HepG2 (cell line): Measurements from ENCODE around the gene RAB3B. TPM values are rescaled to one million over a fixed set of nuclear protein-coding genes. Genes with fewer than 3 reads are reported as not detected.

ENCODE experiments used
- ARHGAP35 ChIP-seq: sonication (generic); formaldehyde crosslinking; IDR thresholded peaks from 2 replicates; pipeline ENCODE4 v1.9.0; 2022; ENCODE audit warnings: mild to moderate bottlenecking, inconsistent platforms, moderate library complexity, missing genetic modification reagents, borderline replicate concordance
- BRD4 ChIP-seq: sonication (generic); formaldehyde crosslinking; IDR thresholded peaks from 2 replicates; pipeline ENCODE4 v1.4.0; 2020; ENCODE audit warnings: missing genetic modification reagents
- CSRNP2 ChIP-seq: sonication (generic); formaldehyde crosslinking; conservative IDR thresholded peaks from 2 replicates; pipeline ENCODE4 v1.8.0; 2022; ENCODE audit warnings: low read depth, missing genetic modification reagents
- ELF3 ChIP-seq: IDR thresholded peaks from 2 replicates; pipeline ENCODE4 v1.6.1; 2016; ENCODE audit warnings: missing genetic modification reagents, missing compliant biosample characterization
- KLF11 ChIP-seq: IDR thresholded peaks from 2 replicates; pipeline ENCODE4 v1.6.1; 2016; ENCODE audit warnings: missing compliant biosample characterization
- POLR2AphosphoS5 ChIP-seq: IDR thresholded peaks from 2 replicates; pipeline ENCODE4 v1.6.1; 2012; ENCODE audit warnings: low read depth, low read length
- PRMT3 ChIP-seq: sonication (generic); formaldehyde crosslinking; IDR thresholded peaks from 2 replicates; pipeline ENCODE4 v1.8.1; 2022; ENCODE audit warnings: low read depth, mild to moderate bottlenecking, moderate library complexity, missing genetic modification reagents, borderline replicate concordance
- RNF2 ChIP-seq: fragments of 450-650 bp; conservative IDR thresholded peaks from 2 replicates; pipeline ENCODE4 v1.6.1; 2016; ENCODE audit warnings: low read depth
- SMAD9 ChIP-seq: sonication (generic); formaldehyde crosslinking; IDR thresholded peaks from 2 replicates; pipeline ENCODE4 v1.5.1; 2020; ENCODE audit warnings: mild to moderate bottlenecking, missing genetic modification reagents
- SMARCE1 ChIP-seq: fragments of 450-650 bp; IDR thresholded peaks from 2 replicates; pipeline ENCODE4 v1.6.1; 2017; ENCODE audit warnings: borderline replicate concordance
- SSRP1 ChIP-seq: IDR thresholded peaks from 2 replicates; pipeline ENCODE4 v1.6.1; 2016; ENCODE audit warnings: control low read depth
- TAF1 ChIP-seq: sonication (generic); formaldehyde crosslinking; IDR thresholded peaks from 2 replicates; pipeline ENCODE4 v1.4.0; 2020; ENCODE audit warnings: missing genetic modification reagents
- TGIF2 ChIP-seq: IDR thresholded peaks from 2 replicates; pipeline ENCODE4 v1.6.1; 2016; ENCODE audit warnings: control low read depth, missing compliant biosample characterization
- ZBTB26 ChIP-seq: IDR thresholded peaks from 2 replicates; pipeline ENCODE4 v1.6.1; 2016; ENCODE audit warnings: missing compliant biosample characterization, missing genetic modification reagents, borderline replicate concordance
- ZNF124 ChIP-seq: sonication (generic); formaldehyde crosslinking; IDR thresholded peaks from 2 replicates; pipeline ENCODE4 v1.4.0; 2020; ENCODE audit warnings: missing genetic modification reagents
- ZNF180 ChIP-seq: sonication (generic); formaldehyde crosslinking; IDR thresholded peaks from 2 replicates; pipeline ENCODE4 v1.4.0; 2020; ENCODE audit warnings: low read depth, missing genetic modification reagents, borderline replicate concordance
- ZNF276 ChIP-seq: sonication (generic); formaldehyde crosslinking; IDR thresholded peaks from 2 replicates; pipeline ENCODE4 v1.4.0; 2020; ENCODE audit warnings: mild to moderate bottlenecking, low read depth, missing genetic modification reagents
- ZNF317 ChIP-seq: sonication (generic); formaldehyde crosslinking; IDR thresholded peaks from 2 replicates; pipeline ENCODE4 v1.5.0; 2020; ENCODE audit warnings: mild to moderate bottlenecking, missing genetic modification reagents
- ZNF34 ChIP-seq: sonication (generic); formaldehyde crosslinking; IDR thresholded peaks from 2 replicates; pipeline ENCODE4 v1.4.0; 2020; ENCODE audit warnings: mild to moderate bottlenecking, missing genetic modification reagents, borderline replicate concordance
- ZNF615 ChIP-seq: sonication (generic); formaldehyde crosslinking; IDR thresholded peaks from 2 replicates; pipeline ENCODE4 v1.5.0; 2020; ENCODE audit warnings: mild to moderate bottlenecking, missing genetic modification reagents, borderline replicate concordance
- ZNF749 ChIP-seq: sonication (generic); formaldehyde crosslinking; IDR thresholded peaks from 2 replicates; pipeline ENCODE4 v1.8.0; 2022; ENCODE audit warnings: mild to moderate bottlenecking, missing genetic modification reagents, moderate library complexity, borderline replicate concordance
- ZNF790 ChIP-seq: sonication (generic); formaldehyde crosslinking; IDR thresholded peaks from 2 replicates; pipeline ENCODE4 v1.8.0; 2022; ENCODE audit warnings: missing genetic modification reagents, mild to moderate bottlenecking, borderline replicate concordance
- ZSCAN20 ChIP-seq: sonication (generic); formaldehyde crosslinking; IDR thresholded peaks from 2 replicates; pipeline ENCODE4 v1.4.0; 2020; ENCODE audit warnings: missing genetic modification reagents, mild to moderate bottlenecking, borderline replicate concordance
- ZSCAN22 ChIP-seq: sonication (generic); formaldehyde crosslinking; IDR thresholded peaks from 2 replicates; pipeline ENCODE4 v1.4.0; 2020; ENCODE audit warnings: mild to moderate bottlenecking, missing genetic modification reagents
- polyA plus RNA-seq, 8 experiments: library from polyadenylated mRNA; depleted of rRNA in 3 of 8; stranded (reverse) in 7 of 8; unstranded in 1 of 8; fragments of >200 nt; fragmentation: Illumina TruSeq in 4 of 8; extraction: Trizol in 4 of 8; gene quantifications; 2 replicates each; pipeline versions ENCODE4 v1.2.1 to v1.2.3, GENCODE V29; 2011 to 2016; ENCODE audit warnings: low read depth in 4 of 8, missing spikeins in 1 of 8, mixed read lengths in 1 of 8; ENCODE audit not compliant: insufficient read depth in 1 of 8
- total RNA-seq, 5 experiments: library from RNA; depleted of rRNA; stranded (reverse); fragments of >200 nt; fragmentation: Illumina TruSeq; extraction: Trizol; gene quantifications; 2 replicates each; pipeline ENCODE4 v1.2.3, GENCODE V29; 2016; ENCODE audit warnings: low read depth in 1 of 5

Gene RAB3B
- total and polyA plus RNA-seq, 2 of the 13 experiments (the other 11 are each of a cell fraction or from before 2014, with no cell fraction given): 1.0 to 1.2 TPM

- no peak for TF ChIP-seq ZNF615 (CRISPR knock-in tag)
- peak; percentile 8; the same call in 1 of the 2 replicates for TF ChIP-seq ELF3
- TF ChIP-seq ZSCAN20 (CRISPR knock-in tag): no peak
- 0 out of 2 replicates have a peak, but pooled peaks have one; percentile 87 for TF ChIP-seq SMAD9
- 0 out of 2 replicates have a peak, but pooled peaks have one; percentile 20 for TF ChIP-seq ZNF34 (CRISPR knock-in tag)
- no peak for TF ChIP-seq ZNF180 (CRISPR knock-in tag)
- no peak for TF ChIP-seq SMARCE1
- TF ChIP-seq ZNF276 (CRISPR knock-in tag): no peak
- no peak for TF ChIP-seq TGIF2
- TF ChIP-seq ZSCAN22 (CRISPR knock-in tag): no peak
- peak; percentile 78 for TF ChIP-seq POLR2AphosphoS5
- TF ChIP-seq BRD4 (CRISPR knock-in tag): no peak
- TF ChIP-seq ZNF317 (CRISPR knock-in tag): no peak
- TF ChIP-seq ZNF124 (CRISPR knock-in tag): peak; percentile 60
- peak; percentile 67; the same call in 1 of the 2 replicates for TF ChIP-seq ZNF749 (CRISPR knock-in tag)
- TF ChIP-seq ZNF790 (CRISPR knock-in tag): no peak
- TF ChIP-seq PRMT3 (CRISPR knock-in tag): no peak
- peak; percentile 59; the same call in 1 of the 2 replicates for TF ChIP-seq ZBTB26 (CRISPR knock-in tag)
- TF ChIP-seq KLF11 (CRISPR knock-in tag): 0 out of 2 replicates have a peak, but pooled peaks have one; percentile 34
- 0 out of 2 replicates have a peak, but pooled peaks have one; percentile 33 for TF ChIP-seq ARHGAP35
- no peak for TF ChIP-seq CSRNP2 (CRISPR knock-in tag)
- TF ChIP-seq TAF1 (CRISPR knock-in tag): peak; percentile 99
- TF ChIP-seq RNF2: no peak
- TF ChIP-seq SSRP1 (CRISPR knock-in tag): no peak
Measured at GRCh38 chr1:51878616-51879336, 111.7 kb downstream of the RAB3B start, which contains the start of gene NRDC (continued).
